GM20000 (cell line): ENCODE results near the gene FBXL15.

Experiments
- DNase-seq: peaks from one replicate; pipeline ENCODE4 v3.0.0; 2012; ENCODE audit warnings: low spot score
- TF ChIP-seq, protein P1 (sequence below): IDR thresholded peaks from 2 replicates; pipeline ENCODE4 v1.5.1; 2012; ENCODE audit warnings: mild to moderate bottlenecking, control low read depth; ENCODE audit errors: extremely low read depth, missing control alignments

Gene FBXL15

DNA sequence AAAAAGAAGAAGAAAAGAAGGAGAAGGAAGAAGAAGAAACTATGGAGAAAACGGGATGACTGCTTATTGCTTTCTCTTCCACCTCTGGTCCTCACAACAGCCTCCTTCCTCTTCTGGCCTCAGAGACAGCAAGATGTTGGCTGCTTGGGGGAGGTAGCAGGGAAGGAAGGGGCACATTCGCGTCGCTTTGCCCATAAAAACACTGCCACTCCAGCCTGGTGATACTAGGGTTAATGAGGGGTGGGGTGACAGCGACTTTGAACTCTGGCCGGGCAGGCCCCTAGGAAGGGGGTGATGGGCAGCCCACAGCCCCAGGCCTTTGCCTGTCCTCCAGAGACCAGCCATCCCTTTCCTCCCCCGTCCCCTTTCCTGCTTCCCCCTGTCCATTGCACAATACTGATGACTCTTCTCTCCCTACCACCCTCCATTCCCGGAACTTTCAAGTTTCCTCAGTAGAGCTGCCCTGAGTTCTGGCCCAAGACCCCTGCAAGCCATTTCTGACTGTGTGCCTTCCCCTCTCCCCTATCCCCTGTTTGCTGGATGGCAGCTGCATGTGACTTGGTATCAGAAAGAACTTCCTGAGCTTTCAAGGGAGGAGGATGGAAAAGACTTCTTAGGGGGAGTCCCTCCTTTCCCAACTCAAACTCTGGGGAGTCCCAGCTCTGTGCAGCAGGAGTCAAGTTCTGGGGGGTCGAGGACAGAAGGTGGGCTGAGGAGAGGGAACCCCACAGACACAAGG lies 13.9 kb downstream of the FBXL15 start:
- no peak for DNase-seq
- TF ChIP-seq, protein P1, sequence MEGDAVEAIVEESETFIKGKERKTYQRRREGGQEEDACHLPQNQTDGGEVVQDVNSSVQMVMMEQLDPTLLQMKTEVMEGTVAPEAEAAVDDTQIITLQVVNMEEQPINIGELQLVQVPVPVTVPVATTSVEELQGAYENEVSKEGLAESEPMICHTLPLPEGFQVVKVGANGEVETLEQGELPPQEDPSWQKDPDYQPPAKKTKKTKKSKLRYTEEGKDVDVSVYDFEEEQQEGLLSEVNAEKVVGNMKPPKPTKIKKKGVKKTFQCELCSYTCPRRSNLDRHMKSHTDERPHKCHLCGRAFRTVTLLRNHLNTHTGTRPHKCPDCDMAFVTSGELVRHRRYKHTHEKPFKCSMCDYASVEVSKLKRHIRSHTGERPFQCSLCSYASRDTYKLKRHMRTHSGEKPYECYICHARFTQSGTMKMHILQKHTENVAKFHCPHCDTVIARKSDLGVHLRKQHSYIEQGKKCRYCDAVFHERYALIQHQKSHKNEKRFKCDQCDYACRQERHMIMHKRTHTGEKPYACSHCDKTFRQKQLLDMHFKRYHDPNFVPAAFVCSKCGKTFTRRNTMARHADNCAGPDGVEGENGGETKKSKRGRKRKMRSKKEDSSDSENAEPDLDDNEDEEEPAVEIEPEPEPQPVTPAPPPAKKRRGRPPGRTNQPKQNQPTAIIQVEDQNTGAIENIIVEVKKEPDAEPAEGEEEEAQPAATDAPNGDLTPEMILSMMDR = no peak

DNA sequence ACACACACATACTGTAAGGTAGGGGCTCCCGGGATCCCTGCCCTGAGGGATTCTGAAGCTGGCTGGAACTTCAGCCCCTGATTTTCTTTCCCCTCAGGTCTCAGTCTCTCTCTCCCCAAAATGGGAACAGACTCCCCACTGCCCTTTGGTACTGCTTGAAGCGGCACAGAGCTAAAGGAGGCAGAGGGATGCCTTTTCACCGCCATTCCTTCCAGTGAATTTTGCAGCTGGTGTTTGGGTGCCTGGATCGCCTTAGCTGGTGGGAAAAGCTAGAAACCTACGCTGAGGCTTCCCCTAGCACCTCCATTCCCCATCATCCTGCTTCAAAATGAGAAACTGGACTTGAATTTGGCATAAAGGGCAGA lies 14.5 kb downstream of the FBXL15 start:
- TF ChIP-seq, protein P1 = no peak
- DNase-seq = no peak

DNA sequence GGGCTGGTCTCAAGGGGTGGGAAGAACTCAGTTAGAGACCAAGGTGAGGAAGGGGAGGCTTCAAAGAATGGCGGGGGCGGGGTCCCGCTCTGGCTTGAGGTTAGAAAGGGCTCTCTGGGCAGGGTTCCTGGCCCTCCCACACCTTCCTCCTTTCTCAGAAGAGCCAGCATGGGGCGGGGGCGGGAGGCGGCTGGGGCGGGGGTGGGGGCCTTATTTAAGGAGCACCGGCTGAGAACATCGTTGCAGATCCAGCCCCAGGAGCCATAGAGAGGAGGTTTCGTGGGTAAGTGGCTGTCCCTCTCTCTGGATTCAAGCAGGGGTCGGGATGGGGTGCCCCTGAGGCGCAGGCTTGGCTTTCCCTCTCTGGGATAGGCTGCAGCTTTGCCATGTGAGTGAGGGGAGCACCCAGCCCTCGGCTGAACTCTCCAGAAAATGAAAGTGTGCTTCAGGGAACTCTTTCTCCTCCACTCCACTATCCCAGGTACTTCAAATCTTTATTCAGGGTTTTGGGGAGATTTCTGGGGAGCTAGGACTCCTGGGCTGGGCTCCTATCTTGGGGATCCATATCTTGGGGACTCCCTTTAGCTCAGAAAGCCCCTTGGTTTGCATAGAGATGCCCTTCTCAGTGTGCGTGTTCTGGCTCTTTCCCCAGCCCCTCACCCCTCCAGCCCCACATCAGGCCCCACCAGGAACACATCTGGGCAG lies 15.0 kb downstream of the FBXL15 start:
- no peak for DNase-seq
- TF ChIP-seq, protein P1 = no peak

DNA sequence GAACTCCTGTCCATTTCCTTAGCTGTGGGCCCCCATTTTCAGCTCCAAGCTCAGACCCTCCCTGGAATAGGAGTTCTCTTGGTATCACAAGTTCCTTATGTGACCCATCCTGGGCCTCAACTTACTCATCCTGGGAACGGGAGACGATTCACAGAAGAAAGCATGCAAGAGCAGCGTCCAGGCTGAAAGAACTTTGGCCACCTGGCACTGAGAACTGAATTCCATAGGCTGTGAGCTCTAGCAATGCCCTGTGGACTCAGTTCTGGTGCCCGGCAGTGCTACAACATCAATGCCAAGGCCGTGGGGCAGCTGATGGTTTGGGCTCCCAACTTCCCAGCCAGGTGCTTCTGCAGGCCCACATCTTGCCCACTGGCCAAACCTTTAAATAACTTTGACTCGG lies 15.7 kb downstream of the FBXL15 start:
- DNase-seq = no peak
- TF ChIP-seq, protein P1 = no peak

DNA sequence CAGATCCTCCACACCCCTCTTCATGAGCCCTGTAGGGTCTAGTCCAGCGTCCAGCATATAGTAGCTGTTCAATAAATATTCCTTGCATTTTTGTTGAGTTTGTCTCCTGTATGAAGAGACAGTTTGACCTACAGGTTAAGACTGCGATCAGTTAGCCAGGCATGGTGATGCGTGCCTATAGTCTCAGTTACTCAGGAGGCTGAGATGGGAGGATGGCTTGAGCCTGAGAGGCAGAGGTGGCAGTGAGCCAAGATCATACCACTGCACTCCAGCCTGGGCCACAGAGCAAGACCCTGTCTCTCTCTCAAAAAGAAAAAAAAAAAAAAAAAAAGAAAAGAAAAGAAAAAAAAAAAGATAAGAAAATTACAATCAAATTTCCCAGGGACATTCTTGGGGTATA lies 16.9 kb downstream of the FBXL15 start:
- DNase-seq = no peak
- TF ChIP-seq, protein P1 = no peak

DNA sequence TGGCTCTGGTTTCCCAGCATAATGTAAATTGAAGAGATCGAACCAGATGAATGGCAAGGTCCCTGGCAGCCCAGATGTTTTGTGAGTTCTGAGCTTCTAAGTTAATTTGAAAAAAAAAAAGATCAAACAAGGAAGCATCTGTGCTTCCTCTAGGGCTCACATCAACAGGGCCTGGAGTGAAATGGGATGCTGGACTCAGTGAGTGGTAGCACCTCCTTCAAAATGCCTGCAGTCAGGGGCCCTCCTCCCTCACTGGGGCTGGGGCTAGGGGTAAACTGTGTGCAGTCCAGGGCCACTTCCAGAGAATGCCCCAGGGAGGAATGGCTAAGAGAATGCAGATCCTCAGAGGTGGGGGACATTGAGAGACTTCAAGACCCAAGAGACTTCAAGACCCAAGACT lies 17.7 kb downstream of the FBXL15 start:
- no peak for DNase-seq

DNA sequence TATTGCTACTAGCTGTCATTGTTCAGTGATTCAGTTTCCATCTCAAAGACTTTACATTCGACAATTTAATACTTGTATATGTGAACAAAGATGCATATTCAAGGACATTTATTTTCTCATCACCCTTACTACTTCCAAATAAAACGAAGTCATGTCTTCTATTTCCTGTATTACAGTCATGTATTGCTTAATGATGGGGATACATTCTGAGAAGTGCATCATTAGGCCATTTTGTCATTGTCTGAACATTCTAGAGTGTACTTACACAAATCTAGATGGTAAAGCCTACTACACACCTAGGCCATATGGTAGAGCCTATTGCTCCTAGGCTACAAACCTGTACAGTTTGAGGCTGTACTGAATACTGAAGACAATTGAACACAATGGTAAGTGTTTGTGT lies 24.2 kb downstream of the FBXL15 start:
- TF ChIP-seq, protein P1 = no peak
- no peak for DNase-seq

More for the DNA sequence above, 17.7 kb downstream of the FBXL15 start:
- TF ChIP-seq, protein P1 = no peak
